ENCODE data around the gene AUTS2.

AUTS2 gene

DNA sequence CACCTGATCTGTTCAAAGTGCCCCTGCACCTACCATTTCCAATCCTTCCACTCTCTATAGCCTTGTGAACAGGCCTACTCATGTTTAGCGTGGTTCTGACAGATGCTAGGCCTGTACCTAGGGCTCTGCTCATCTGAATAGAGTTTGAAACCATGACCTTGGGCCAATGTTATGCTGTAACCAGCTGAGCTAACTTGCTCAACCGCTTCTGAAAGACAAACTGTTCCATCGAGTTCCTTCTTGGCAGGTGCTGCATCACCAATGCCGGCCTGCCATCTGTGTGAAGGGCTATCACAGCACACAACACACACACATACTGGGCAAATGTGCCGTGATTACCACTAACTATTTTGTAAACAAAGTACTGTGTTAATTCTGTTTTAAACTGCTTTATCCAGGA lies 1114.7 kb downstream of the AUTS2 start:
- CTCF ChIA-PET: interaction anchor here (0.7 kb wide), 1 partner anchor 718 kb away, joined by 5 read pairs; no protein-coding TSS in a partner anchor
- POLR2A ChIA-PET: no interaction called here
- DNase-seq (ENCODE audit: extremely low spot score): no peak
- TF ChIP-seq ARNT (IDR thresholded peaks at IDR 0.05) (no peak), FOXM1 (IDR thresholded peaks at IDR 0.05; ENCODE audit: borderline replicate concordance) (no peak), SP1 (IDR thresholded peaks at IDR 0.05) (no peak), BHLHE40 (IDR thresholded peaks at IDR 0.05; ENCODE audit: borderline replicate concordance) (no peak), L3MBTL2 (conservative IDR thresholded peaks at IDR 0.05) (no peak), TARDBP (IDR thresholded peaks at IDR 0.05) (no peak), LEF1 (IDR thresholded peaks at IDR 0.05; ENCODE audit: borderline replicate concordance) (no peak), FOXA1 (IDR thresholded peaks at IDR 0.05) (no peak), CTBP1 (IDR thresholded peaks at IDR 0.05; ENCODE audit: borderline replicate concordance) (no peak), NFRKB (IDR thresholded peaks at IDR 0.05) (no peak)
- TF ChIP-seq, protein P1, sequence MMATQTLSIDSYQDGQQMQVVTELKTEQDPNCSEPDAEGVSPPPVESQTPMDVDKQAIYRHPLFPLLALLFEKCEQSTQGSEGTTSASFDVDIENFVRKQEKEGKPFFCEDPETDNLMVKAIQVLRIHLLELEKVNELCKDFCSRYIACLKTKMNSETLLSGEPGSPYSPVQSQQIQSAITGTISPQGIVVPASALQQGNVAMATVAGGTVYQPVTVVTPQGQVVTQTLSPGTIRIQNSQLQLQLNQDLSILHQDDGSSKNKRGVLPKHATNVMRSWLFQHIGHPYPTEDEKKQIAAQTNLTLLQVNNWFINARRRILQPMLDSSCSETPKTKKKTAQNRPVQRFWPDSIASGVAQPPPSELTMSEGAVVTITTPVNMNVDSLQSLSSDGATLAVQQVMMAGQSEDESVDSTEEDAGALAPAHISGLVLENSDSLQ (IDR thresholded peaks at IDR 0.05): no peak

DNA sequence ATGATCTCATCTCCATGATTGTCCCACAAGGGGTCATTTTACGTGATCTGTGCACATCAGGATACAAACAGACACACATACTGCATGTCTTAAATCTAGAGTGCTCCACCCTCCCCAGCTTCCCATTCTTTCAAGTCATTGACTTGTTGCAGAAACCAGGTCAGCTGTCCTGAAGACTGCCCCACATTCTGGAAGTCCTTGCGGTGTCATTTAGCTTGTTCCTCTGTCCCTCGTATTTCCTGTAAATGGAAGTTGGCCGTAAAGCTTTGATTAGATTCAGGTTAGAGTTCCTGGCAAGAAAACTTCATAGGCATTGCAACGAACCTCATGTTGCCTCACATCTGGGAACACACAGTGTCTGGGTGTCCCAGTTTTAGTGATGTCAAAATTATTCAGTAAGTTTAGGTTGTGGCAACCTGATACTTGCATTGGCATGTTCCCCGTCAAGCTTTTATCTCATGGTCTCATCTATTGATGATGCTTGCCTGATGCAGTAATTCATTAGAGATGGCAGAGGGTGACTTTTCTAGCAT lies 1116.3 kb downstream of the AUTS2 start:
- DNase-seq (ENCODE audit: extremely low spot score): no peak
- ChIA-PET CTCF (interaction anchor here (0.6 to 1.6 kb wide), 3 partner anchors 12 to 1188 kb away, joined by 3 to 4 read pairs (median 3); no protein-coding TSS in a partner anchor), POLR2A (no interaction called here)
- TF ChIP-seq LEF1 (IDR thresholded peaks at IDR 0.05; ENCODE audit: borderline replicate concordance) (no peak), ELF4 (IDR thresholded peaks at IDR 0.05) (no peak)

DNA sequence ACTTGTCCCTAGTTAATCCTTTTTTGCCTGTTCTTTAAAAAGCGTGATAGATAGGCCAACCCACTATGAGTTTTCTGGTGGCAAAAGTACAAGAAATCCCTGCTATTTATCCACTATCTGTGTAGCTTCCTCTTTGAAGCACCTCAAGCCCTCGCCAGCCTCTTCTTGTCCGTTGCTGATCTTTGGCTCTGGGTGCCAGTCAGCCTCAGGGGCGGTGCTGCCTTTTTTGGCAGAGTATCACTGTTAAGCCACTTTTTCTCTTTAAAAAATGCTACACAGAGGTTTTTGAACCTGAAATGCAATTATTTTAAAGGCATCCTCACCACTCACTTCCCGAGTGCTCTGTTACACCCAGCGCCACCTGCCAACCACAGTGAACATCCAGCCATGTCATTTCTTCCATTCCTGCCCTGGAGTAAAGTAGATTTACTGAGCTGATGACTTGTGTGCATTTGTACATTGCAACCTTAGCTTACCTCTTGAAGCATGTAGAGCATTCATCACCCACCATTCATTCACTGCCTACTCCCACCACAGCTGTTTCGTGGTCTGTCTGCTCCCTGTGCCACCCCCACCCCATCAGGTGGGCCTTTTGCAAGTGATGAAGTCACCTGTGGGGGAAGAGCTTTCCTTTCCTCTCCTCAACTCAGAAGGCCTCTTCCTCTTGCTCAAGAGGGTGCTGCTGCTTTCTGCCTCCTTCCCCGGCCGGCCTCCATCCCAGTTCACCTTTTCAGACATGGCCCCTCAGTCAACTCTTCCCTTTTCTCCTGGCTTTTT lies 1119.5 kb downstream of the AUTS2 start:
- no peak for DNase-seq (ENCODE audit: extremely low spot score)
- ChIA-PET CTCF (interaction anchor here (0.7 to 2.5 kb wide), 4 partner anchors 13 to 205 kb away, joined by 3 to 13 read pairs (median 7); no protein-coding TSS in a partner anchor), POLR2A (no interaction called here)
- TF ChIP-seq LEF1 (IDR thresholded peaks at IDR 0.05; ENCODE audit: borderline replicate concordance) (no peak), FOXM1 (IDR thresholded peaks at IDR 0.05; ENCODE audit: borderline replicate concordance) (no peak), TARDBP (IDR thresholded peaks at IDR 0.05) (no peak), BHLHE40 (IDR thresholded peaks at IDR 0.05; ENCODE audit: borderline replicate concordance) (no peak), CTBP1 (IDR thresholded peaks at IDR 0.05; ENCODE audit: borderline replicate concordance) (no peak), ARNT (IDR thresholded peaks at IDR 0.05) (no peak), SP1 (IDR thresholded peaks at IDR 0.05) (no peak), NFRKB (IDR thresholded peaks at IDR 0.05) (no peak)
- TF ChIP-seq, protein P1 (IDR thresholded peaks at IDR 0.05): no peak

DNA sequence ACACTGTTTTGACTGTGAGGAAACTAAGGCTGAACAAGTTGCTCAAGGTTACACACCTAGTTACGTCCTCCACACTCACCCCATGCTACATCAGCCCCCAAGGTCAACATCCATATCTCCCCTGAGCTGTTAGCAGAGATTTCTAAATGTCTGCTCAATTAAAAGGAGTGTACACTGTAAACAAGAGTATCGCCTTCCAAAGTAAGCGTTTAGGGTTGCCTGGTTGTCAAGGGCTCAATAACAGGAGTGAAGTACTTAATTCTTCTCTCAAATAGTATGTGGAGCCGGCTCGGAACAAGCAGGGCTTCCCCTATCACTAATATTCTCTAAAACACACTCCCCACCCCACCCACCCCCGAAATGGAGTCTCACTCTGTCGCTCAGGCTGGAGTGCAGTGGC lies 1120.8 kb downstream of the AUTS2 start:
- DNase-seq (ENCODE audit: extremely low spot score): no peak
- POLR2A ChIA-PET: no interaction called here
- CTCF ChIA-PET: no interaction called here
- TF ChIP-seq ELF4 (IDR thresholded peaks at IDR 0.05) (no peak), BHLHE40 (IDR thresholded peaks at IDR 0.05; ENCODE audit: borderline replicate concordance) (no peak), FOXA1 (IDR thresholded peaks at IDR 0.05) (no peak), CTBP1 (IDR thresholded peaks at IDR 0.05; ENCODE audit: borderline replicate concordance) (no peak), NFRKB (IDR thresholded peaks at IDR 0.05) (no peak), FOXM1 (IDR thresholded peaks at IDR 0.05; ENCODE audit: borderline replicate concordance) (no peak), ZNF384 (IDR thresholded peaks at IDR 0.05) (no peak), FOXK2 (IDR thresholded peaks at IDR 0.05) (no peak), TARDBP (IDR thresholded peaks at IDR 0.05) (no peak), SUZ12 (IDR thresholded peaks at IDR 0.05) (no peak), SP1 (IDR thresholded peaks at IDR 0.05) (no peak), ARNT (IDR thresholded peaks at IDR 0.05) (no peak), L3MBTL2 (conservative IDR thresholded peaks at IDR 0.05) (no peak), HDGF (IDR thresholded peaks at IDR 0.05; ENCODE audit: borderline replicate concordance) (no peak), LEF1 (IDR thresholded peaks at IDR 0.05; ENCODE audit: borderline replicate concordance) (no peak)
- TF ChIP-seq, protein P1 (IDR thresholded peaks at IDR 0.05): no peak

DNA sequence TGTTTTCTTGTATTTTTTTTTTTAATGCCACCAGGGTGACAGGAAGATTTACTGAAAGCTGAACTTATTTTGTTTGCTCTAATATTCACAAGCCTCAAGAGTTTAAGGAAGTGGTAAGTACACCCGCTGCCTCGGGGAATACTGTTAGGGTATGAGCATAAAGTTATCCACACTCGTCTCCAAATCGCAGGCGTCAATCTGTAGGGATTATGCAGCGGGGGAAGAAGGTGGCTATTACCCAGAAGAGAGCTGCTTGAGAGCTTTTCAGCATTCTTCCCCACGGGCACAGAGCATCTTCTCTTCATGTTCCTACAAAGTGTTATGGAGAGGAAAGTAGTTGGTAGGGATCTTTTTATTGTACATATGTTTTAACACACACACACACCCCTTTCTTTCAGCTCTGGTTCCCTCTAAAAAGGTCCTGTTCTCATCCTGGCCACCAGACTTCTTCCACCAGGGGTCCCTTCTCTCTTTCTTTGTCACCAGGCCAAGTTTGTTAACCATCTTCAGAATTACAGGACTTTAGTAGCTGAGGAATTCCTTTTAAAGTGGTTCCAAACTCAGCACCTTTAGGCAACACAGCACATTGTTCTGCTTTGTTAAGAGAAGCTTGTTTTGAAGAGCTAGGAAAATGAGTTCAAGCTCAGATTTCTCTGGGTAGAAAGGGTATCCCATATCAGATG lies 1122.1 kb downstream of the AUTS2 start:
- TF ChIP-seq, protein P1 (IDR thresholded peaks at IDR 0.05): peak; percentile 32
- TF ChIP-seq LEF1 (IDR thresholded peaks at IDR 0.05; ENCODE audit: borderline replicate concordance): no peak
- DNase-seq (ENCODE audit: extremely low spot score): no peak
- POLR2A ChIA-PET: no interaction called here
- CTCF ChIA-PET: interaction anchor here (1.0 to 1.5 kb wide), 3 partner anchors 20 to 75 kb away, joined by 3 read pairs; no protein-coding TSS in a partner anchor
